Activated naive CD4-positive, alpha-beta T cell (primary cell): ENCODE results near the gene GALNT6.
A peak's percentile ranks its signal among the peaks of the same experiment; 100 is the strongest.
"Not testable (repeated sequence)": the region's sequence is repeated elsewhere in the genome, so short reads cannot be mapped to it uniquely, and the experiment has no call there.

ENCODE experiments used
- DNase-seq, 4 experiments: peaks; one replicate each; lab custom pipeline; 2025; lab: John Stamatoyannopoulos, UW

Gene GALNT6

DNA sequence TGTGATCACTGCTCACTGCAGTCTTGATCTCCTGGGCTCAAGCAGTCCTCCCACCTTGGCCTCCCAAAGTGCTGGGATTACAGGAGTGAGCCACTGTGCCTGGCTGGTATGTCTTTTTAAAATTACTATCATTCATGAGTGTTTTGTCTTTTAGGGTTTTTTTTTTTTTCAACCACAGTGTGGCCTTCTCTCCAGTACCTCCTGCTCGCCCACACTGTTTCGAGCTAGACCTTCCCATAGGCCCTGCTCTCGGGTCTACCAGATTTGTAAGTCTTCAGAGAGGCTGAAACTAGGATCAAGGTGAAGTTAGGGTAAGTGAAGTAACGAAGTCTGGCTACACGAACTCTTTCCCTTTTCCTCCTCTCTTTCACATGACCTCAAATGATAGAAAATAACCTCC lies 68.8 kb downstream of the GALNT6 start:
- DNase-seq, result no peak

DNA sequence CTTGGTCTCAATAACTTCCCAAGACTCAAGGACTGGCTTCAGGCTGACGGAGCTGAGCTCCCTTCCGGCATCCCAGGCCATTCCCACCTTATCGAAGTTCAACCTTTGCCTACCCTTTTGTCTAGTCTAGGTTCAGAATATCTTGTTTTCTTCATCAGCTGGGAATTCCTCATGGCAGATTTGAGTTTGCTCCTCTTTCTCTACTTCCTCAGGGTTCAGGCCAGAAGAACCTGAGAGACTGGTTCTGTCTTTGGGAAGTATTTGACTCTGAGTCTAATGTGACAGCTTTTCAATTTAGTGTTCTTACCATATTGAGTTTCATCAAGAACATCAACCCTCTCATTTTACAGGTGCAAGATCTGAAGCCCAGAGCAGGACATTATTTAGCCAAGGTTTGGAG lies 69.3 kb downstream of the GALNT6 start:
- DNase-seq, result no peak

DNA sequence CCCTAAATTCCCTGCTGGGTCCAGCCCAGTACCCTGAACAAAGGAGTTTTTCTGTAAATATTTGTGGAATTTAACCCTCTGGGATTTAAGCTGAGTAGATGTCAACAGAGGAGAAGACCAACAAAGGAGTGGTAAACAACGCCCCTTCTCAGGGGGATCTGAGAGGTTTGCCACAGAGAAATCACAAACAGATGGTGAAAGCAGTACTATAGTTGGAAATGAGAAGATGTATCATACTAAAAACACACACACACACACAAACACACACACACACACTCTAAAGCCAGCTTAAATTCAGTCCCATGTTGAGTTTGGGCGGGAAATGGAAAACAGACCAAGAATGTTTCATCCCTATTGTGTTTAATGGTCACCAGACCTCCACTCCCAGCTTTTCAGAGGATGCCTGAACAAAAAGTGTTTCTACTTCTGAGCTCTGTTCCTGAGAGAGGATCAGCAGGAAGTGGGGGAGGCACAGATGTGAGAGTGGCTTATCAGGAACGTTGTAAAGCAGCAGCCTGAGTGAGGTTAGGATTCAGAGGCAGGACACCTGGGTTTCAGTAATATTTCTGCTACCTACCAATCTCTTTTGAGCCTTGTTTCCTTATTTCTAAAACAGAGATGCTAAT lies 70.4 kb downstream of the GALNT6 start:
- DNase-seq, result no peak

DNA sequence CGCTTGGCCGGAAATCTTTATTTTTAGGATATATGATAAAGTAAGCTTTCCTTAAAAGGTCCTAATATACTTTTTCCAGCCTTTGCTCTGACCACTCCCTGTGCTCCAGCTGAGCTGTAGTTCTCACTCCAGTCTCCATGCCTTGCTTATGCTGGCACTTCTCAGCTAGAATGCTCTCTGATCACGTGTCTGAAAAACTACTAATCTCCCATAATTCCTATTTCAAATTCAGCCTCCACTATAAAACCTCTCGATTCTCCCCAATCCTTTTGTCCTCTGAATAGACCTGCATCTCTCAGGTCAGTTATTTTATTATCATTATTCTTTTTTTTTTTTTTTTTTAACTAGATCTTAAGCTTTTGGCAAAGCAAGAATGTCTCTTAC lies 70.9 kb downstream of the GALNT6 start:
- no peak for DNase-seq

DNA sequence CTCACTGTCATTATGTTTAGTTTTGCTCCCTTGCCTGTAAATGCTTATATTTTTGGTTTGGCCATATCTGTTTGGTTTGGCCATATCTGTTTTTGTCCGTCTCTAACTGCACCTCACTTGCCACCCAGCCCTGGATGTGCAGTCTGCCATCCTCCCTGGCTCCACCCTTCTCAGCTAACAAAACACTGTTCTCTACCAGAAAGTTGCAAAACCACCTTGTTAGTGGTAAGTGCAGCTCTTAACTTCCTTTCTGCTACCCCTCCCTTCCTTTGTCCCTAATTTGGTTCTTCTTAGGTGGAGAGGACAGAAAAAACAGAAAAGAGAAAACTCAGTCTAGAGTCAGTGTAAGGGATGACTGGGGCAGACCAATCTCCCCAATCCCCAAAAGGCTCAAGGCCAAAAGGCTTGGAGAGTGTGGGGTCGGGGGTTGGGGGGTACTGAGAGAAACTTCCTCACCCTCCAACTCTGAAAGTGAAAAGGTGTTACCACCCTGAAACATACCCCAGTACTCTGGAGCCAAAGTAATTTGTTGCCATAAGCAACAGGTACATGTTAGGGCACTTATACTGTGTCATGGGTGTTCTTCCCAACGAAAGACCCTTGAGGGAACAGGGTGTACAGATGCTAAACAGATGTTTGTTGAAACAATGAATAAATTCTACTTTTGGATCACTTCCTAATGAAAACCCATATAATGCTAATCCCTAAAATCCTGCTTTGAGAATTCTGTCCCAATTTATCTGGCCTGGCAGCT lies 72.2 kb downstream of the GALNT6 start:
- DNase-seq, result peak in 2 of 4 experiments; percentile 12 to 33

DNA sequence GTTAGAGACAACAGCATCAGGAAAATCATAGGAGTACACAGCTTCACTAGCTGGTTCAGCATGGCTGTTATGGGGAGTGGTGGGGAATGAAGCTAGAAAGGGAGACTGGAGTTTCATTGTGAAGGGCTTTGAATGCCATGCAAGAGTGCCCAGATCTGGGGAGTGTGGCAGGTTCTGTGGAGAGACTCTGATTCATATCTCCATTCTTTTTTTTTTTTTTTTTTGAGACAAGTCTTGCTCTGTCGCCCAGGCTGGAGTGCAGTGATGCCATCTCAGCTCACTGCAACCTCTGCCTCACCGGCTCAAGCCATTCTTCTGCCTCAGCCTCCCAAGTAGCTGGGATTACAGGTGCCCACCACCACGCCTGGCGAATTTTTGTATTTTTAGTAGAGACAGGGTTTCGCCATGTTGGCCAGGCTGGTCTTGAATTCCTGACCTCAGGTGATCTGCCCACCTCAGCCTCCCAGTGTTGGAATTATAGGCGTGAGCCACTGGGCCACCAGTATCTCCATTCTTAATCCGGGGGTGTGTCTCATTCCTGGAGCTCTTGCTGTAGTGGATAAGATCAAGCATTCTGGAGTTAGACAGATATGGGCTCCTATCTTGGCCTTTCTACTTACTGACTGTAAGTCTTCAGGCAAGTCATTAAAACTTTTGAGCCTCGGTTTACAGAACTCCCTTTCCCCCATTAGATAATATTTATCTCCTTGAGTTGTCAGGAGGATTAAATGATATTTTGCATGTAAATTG lies 73.0 kb downstream of the GALNT6 start:
- not testable (repeated sequence) for DNase-seq

DNA sequence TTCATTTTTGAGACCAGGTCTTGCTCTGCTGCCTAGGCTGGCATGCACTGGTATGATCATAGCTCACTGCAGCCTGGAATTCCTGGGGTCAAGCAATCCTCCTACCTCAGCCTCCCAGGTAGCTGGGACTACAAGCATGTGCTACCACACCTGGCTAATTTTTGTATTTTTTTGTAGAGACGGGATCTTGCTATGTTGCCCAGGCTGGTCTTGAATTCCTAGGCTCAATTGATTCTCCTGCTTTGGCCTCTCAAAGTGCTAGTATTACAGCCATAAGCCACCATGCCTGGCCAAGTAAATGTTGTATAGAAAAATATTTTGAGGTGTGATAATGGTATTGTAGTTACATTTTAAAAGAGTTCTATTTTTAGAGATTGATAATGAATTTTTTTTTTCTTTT lies 79.8 kb downstream of the GALNT6 start:
- DNase-seq, result no peak

DNA sequence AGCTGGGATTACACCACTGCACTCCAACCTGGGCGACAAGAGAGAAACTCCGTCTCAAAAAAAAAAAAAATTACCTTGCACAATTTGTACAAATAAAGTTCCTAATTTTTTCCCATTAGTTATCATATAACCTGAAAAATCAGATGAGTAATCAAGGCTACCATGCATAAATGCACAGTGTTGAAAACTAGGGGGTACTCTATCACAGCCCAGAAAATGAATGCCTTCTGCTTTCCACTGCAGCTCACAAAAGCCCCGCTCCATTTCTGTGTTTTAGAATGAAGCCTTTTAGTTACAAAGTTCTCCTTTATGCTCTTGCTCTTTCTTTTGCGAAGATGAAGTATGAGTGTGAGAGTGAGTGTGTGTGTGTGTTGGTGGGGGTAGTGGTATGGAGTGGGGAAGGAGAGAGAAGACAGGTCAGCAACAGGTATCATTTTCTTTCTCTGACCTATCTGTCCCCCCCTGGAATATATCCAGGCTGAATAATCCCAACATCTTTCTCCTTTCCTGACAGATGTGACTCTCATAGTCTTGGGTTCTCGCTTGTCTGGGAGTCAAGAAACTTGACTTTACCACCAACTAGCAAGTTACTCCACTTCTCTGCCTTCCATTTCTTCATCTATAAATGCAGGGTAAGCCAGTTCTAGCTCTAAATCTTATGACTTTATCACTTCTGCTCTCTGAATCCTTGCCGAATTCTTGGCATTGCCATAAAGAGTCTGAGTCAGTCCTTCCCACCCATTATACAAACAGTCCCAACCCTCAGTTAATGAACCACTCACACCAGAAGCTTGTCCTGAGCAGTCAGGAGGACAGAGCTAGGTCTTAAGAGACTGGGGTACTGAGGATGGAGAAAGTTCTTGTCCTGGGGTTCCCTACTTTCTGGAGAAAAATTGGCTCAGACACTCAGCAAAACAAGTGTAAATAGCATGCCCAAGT lies 83.3 kb downstream of the GALNT6 start:
- no peak for DNase-seq

DNA sequence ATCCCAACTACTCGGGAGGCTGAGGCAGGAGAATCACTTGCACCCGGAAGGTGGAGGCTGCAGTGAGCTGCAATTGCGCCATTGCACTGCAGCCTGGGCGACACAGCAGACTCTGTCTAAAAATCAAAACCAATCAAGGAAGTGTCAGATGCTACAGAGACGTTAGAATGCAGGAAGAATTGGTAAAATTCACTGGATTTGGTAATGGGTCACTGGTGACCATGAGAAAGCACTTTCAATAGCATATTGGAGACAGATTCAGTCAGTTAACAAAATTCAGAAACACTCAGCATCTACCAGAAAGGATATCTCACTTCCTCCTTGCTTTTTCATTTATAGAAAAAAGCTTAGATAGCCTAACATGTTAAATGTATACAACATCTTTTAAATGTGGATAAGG lies 84.7 kb downstream of the GALNT6 start:
- no peak for DNase-seq
